ENCODE measurements around the gene UBL4A. TPM values are rescaled to one million over a fixed set of nuclear protein-coding genes. Genes with fewer than 3 reads are reported as not detected.

UBL4A gene
- total RNA-seq, 1 donor from 2014 or later = 51.1 TPM

GRCh38 chrX:154436983-154437752, 49.2 kb downstream of the UBL4A start, which contains the start of gene GDI1:
TSS of gene GDI1 (plus strand) at chrX:154437154. CDS start at chrX:154437255, 101 bp downstream.
- peak; percentile 65 for DNase-seq

DNA sequence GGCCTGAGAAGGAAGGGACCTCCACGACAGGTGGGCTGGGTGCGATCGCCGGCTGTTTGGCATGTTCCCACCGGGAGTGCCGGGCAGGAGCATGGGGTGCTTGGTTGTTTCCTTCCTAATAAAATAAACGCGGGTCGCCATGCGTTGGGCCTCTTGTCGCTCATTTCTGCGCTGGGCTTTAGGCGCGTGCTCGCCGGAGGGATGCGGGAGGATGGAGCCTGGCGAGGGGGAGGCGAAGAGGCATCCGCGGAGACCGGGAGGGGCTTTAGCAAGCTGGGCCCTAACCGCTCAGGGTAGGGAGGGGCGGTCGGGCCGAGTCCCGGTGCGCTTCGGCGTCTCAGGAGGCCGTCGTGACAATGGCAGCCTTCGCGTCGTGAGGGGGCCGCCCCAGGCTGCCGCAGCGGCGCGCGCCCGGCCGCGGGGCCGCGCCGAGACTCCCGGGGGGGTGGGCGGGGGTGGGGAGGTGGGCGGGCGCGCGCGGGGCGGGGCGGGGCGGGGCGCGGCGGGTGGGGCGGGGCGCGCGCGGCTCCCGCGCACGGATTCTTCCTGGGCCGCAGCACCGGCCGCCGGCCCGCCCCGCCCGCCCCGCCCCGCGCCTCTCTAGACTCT, 49.9 kb downstream of the UBL4A start:
- peak; percentile 45 for DNase-seq

DNA sequence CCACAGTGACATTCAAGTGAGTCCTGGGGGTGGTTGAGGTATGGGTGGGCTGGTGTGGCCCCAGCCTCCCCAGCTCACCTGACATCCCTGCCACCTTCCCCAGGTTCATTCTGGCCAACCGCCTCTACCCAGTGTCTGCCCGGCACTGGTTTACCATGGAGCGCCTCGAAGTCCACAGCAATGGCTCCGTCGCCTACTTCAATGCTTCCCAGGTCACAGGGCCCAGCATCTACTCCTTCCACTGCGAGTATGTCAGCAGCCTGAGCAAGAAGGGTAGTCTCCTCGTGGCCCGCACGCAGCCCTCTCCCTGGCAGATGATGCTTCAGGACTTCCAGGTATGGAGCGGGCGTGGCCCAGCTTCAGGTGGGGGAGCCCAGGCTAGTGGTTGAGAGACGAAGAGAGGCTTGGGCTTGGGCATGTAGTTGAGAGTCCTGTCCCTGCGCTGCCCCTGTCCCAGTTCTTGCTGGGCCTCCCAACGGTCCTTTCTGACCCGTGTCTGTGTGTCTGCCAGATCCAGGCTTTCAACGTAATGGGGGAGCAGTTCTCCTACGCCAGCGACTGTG, 51.2 kb downstream of the UBL4A start:
- no peak for DNase-seq

- DNase-seq = no peak
Observed at GRCh38 chrX:154434394-154435168, 51.8 kb downstream of the UBL4A start.

Other genes starting within 250 kb of the UBL4A start
- gene OPN1MW3, start 229.0 kb downstream of the UBL4A start, total RNA-seq = not detected in 2 replicates
- not detected in 2 replicates for gene TEX28, start 191.5 kb downstream of the UBL4A start, total RNA-seq
- not detected in 2 replicates for gene TKTL1, start 190.8 kb downstream of the UBL4A start, total RNA-seq
- gene FLNA, start 112.0 kb downstream of the UBL4A start, total RNA-seq = 1,387 and 2,587 TPM in 2 replicates
- gene EMD, start 107.3 kb downstream of the UBL4A start, total RNA-seq = 10.6 and 17.2 TPM in 2 replicates
- 3,745 and 6,057 TPM in 2 replicates for gene RPL10, start 88.2 kb downstream of the UBL4A start, total RNA-seq
- gene DNASE1L1, start 77.4 kb downstream of the UBL4A start, total RNA-seq = 105 and 111 TPM in 2 replicates
- 20.8 and 25.9 TPM in 2 replicates for gene TAFAZZIN, start 75.1 kb downstream of the UBL4A start, total RNA-seq
- 65.9 and 103 TPM in 2 replicates for gene ATP6AP1, start 57.9 kb downstream of the UBL4A start, total RNA-seq
- gene GDI1, start 49.5 kb downstream of the UBL4A start, total RNA-seq = 50.7 and 75.9 TPM in 2 replicates
- gene FAM50A, start 42.5 kb downstream of the UBL4A start, total RNA-seq = 58.0 and 61.4 TPM in 2 replicates
- gene PLXNA3, start 28.3 kb downstream of the UBL4A start, total RNA-seq = 6.6 and 9.0 TPM in 2 replicates
- gene LAGE3, start 7.3 kb downstream of the UBL4A start, total RNA-seq = 14.3 and 31.5 TPM in 2 replicates
- gene SLC10A3, start 4.0 kb upstream of the UBL4A start, total RNA-seq = 22.1 and 39.9 TPM in 2 replicates
- gene FAM3A, start 29.6 kb upstream of the UBL4A start, total RNA-seq = 25.5 and 27.7 TPM in 2 replicates
- gene G6PD, start 60.2 kb upstream of the UBL4A start, total RNA-seq = 29.1 and 117 TPM in 2 replicates
- 15.5 and 22.1 TPM in 2 replicates for gene IKBKG, start 61.0 kb upstream of the UBL4A start, total RNA-seq
- gene CTAG1A, start 98.5 kb upstream of the UBL4A start, total RNA-seq = not detected in 2 replicates
- gene CTAG1B, start 132.7 kb upstream of the UBL4A start, total RNA-seq = not detected in 2 replicates
- gene CTAG2, start 167.0 kb upstream of the UBL4A start, total RNA-seq = not detected in 2 replicates